B cell (primary cell): ENCODE results near the gene JARID2. TPM values are rescaled to one million over a fixed set of nuclear protein-coding genes. Genes with fewer than 3 reads are reported as not detected.

Source experiments
- ATAC-seq: fragments of 200-7000 bp; cut with Tn5 transposase; one replicate; pipeline ENCODE4 v1.10.0; 2021; ENCODE audit warnings: low read depth, mild to moderate bottlenecking, moderate number of reproducible peaks, moderate library complexity
- CTCF ChIA-PET: fragments of 350-600 bp; sonication (Branson Sonifier 250); formaldehyde crosslinking; loops from one replicate; lab custom pipeline; 2021; ENCODE audit warnings: antibody characterized with exemption, inconsistent platforms; lab: Charles Lee
- POLR2A ChIA-PET: fragments of 350-600 bp; sonication (Branson Sonifier 250); formaldehyde crosslinking; loops from one replicate; lab custom pipeline; 2021; ENCODE audit warnings: antibody characterized with exemption; lab: Charles Lee
- DNase-seq: peaks from one replicate; pipeline ENCODE4 v3.0.0; 2013
- H2AFZ ChIP-seq: 2 replicates; pipeline ENCODE4 v1.6.1; 2012; ENCODE audit warnings: mild to moderate bottlenecking, low read depth, low read length; ENCODE audit not compliant: insufficient read depth, poor library complexity, severe bottlenecking
- H3K27ac ChIP-seq, 2 donors: 1 replicate in 1 of 2; 2 replicates in 1 of 2; pipeline ENCODE4 v1.5.1; 2012 to 2013; ENCODE audit warnings: low read length in 2 of 2, mild to moderate bottlenecking in 2 of 2, moderate library complexity in 1 of 2
- H3K27me3 ChIP-seq, 4 experiments: fragments of 200-600 bp in 1 of 4; sonication (generic) in 1 of 4; replicated peaks in 1 of 4; 1 replicate in 2 of 4; 2 replicates in 2 of 4; pipeline versions ENCODE4 v1.6.1 to v1.7.0; 2013 to 2016; ENCODE audit warnings: low read length in 3 of 4, mild to moderate bottlenecking in 2 of 4, mixed read lengths in 1 of 4, moderate library complexity in 1 of 4; ENCODE audit not compliant: insufficient read depth in 4 of 4, control insufficient read depth in 3 of 4; ENCODE audit errors: control extremely low read depth in 1 of 4
- H3K36me3 ChIP-seq, 2 experiments: replicated peaks in 1 of 2; 1 replicate in 1 of 2; 2 replicates in 1 of 2; pipeline versions ENCODE4 v1.6.1 to v1.7.1; 2013; ENCODE audit warnings: low read length in 1 of 2; ENCODE audit not compliant: insufficient read depth in 2 of 2, control insufficient read depth in 1 of 2; ENCODE audit errors: control extremely low read depth in 1 of 2, extremely low read depth in 1 of 2
- H3K4me1 ChIP-seq, 2 donors: fragments of 200-600 bp in 1 of 2; sonication (generic) in 1 of 2; 1 replicate in 1 of 2; 2 replicates in 1 of 2; pipeline versions ENCODE4 v1.5.1 to v1.6.1; 2013 to 2017; ENCODE audit warnings: low read length in 2 of 2; ENCODE audit not compliant: control insufficient read depth in 2 of 2, insufficient read depth in 2 of 2
- H3K4me2 ChIP-seq: replicated peaks from 2 replicates; pipeline ENCODE3; 2012; ENCODE audit warnings: mild to moderate bottlenecking, low read depth, low read length; ENCODE audit not compliant: poor library complexity, severe bottlenecking
- H3K4me3 ChIP-seq, 5 experiments: fragments of 200-600 bp in 1 of 5; sonication (generic) in 1 of 5; 1 replicate in 3 of 5; 2 replicates in 2 of 5; pipeline versions ENCODE4 v1.5.1 to v1.7.0; 2011 to 2016; ENCODE audit warnings: low read length in 4 of 5, mild to moderate bottlenecking in 4 of 5, low read depth in 2 of 5, control low read depth in 1 of 5, moderate library complexity in 1 of 5; ENCODE audit not compliant: insufficient read depth in 1 of 5; ENCODE audit errors: control extremely low read depth in 1 of 5, extremely low read depth in 1 of 5
- H3K79me2 ChIP-seq: fragments of 200-600 bp; sonication (generic); one replicate; pipeline ENCODE4 v1.6.0; 2016; ENCODE audit warnings: low read length; ENCODE audit not compliant: control insufficient read depth, insufficient read depth
- H3K9ac ChIP-seq: fragments of 200-600 bp; sonication (generic); 2 replicates; pipeline ENCODE4 v1.6.1; 2017; ENCODE audit warnings: mild to moderate bottlenecking, low read length, moderate library complexity
- H3K9me3 ChIP-seq, 3 donors: one replicate each; pipeline versions ENCODE4 v1.6.1 to v1.7.1; 2013; ENCODE audit warnings: low read length in 2 of 3; ENCODE audit not compliant: control insufficient read depth in 2 of 3, insufficient read depth in 1 of 3; ENCODE audit errors: control extremely low read depth in 1 of 3
- H4K20me1 ChIP-seq: 2 replicates; pipeline ENCODE4 v1.6.0; 2012; ENCODE audit warnings: mild to moderate bottlenecking, low read length; ENCODE audit not compliant: insufficient read depth, control insufficient read depth, poor library complexity, severe bottlenecking
- H3K27ac Mint-ChIP-seq: one replicate; pipeline ENCODE4 v1.8.0; 2021; ENCODE audit warnings: mixed read lengths
- H3K27me3 Mint-ChIP-seq: one replicate; pipeline ENCODE4 v1.8.0; 2021; ENCODE audit warnings: mixed read lengths
- H3K4me1 Mint-ChIP-seq: one replicate; pipeline ENCODE4 v1.8.0; 2021; ENCODE audit warnings: mixed read lengths
- H3K4me3 Mint-ChIP-seq: one replicate; pipeline ENCODE4 v1.8.0; 2021; ENCODE audit warnings: mixed read lengths
- H3K9me3 Mint-ChIP-seq: one replicate; pipeline ENCODE4 v1.8.0; 2022; ENCODE audit warnings: mixed read lengths; ENCODE audit not compliant: insufficient read depth
- EZH2 ChIP-seq: IDR thresholded peaks from 2 replicates; pipeline ENCODE4 v1.6.1; 2012; ENCODE audit warnings: borderline replicate concordance, low read depth, mild to moderate bottlenecking, moderate library complexity, low read length; ENCODE audit not compliant: insufficient read depth, poor library complexity, severe bottlenecking
- WGBS: methylation state at CpG from one replicate; pipeline ENCODE4 v1.1.5; 2013; ENCODE audit warnings: missing lambda C conversion rate; ENCODE audit not compliant: insufficient coverage; 5-methylcytosine and 5-hydroxymethylcytosine counted together
- intact Hi-C: fragments of 100-400 bp; cut with micrococcal nuclease; formaldehyde crosslinking; loops from one replicate; pipeline ENCODE4 v1.10.0; 2022
- polyA plus RNA-seq: library from polyadenylated mRNA; depleted of rRNA; stranded (reverse); fragments of >200 nt; gene quantifications from 2 replicates; pipeline ENCODE4 v1.2.3, GENCODE V29; 2012
- total RNA-seq, 2 donors: library from RNA; stranded (reverse); fragments of 120-200 nt in 1 of 2; gene quantifications; 1 replicate in 1 of 2; 2 replicates in 1 of 2; pipeline versions ENCODE4 v1.2.3 to v1.2.4, GENCODE V29; 2013 to 2022
- TF ChIP-seq, protein P1 (sequence below): fragments of 200-600 bp; IDR thresholded peaks from one replicate; pipeline ENCODE4 v1.8.0; 2022; ENCODE audit warnings: antibody characterized with exemption, mild to moderate bottlenecking

The JARID2 gene
- total and polyA plus RNA-seq, 2 donors (not counting 1 experiment from before 2014, with no cell fraction given) = 11.0 to 58.1 TPM

DNA sequence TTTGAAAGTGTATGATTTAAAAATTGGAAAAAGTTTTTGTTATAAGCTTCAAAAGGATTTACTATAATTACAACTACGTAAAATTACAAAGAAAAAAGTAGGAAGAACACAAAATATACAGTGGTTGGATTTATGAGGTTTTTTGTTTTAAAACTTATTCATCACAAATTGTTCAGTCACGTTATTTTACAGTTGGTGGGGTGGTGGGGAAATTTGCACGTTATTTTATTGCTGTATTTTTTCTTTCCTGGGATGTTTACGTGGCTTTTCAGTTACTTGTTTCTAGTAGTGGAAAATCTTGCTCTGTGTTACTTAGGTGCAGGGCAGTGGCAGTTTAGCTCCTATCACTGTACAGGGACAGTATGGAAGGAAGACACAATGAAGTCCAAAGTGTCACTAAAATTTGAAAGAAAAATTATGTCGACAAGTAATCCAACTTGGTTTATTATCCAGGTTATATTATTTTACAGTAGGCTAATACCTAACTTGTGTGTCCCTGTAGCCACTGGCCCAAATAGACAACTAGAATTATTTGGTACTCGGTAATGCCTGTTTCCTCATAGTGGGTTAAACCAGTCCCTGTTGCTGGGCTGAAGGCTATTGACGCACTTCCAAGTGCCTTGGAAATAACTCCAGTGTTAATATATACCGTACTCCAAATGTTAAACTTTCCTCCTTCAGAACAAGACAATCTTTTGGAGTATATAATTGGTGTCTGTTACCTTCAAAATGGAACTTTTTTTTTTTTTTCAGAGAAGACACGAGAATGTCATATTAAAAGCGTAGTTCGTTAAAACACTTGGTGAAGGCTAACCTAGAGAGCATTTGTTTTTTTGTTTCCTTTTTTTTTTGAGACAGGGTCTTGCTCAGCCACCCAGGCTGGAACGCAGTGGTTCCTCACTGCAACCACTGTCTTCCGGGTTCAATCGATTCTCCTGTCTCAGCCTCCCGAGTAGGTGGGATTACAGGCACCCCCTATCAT, 4.6 kb downstream of the JARID2 start:
- Mint-ChIP-seq H3K9me3 (no peaks in the 10 kb centered on the region), H3K4me3 (peak overlapping the region; percentile 98), H3K4me1 (peaks cover 68% of the 10 kb centered on the region), H3K27me3 (no peaks in the 10 kb centered on the region), H3K27ac (peak overlapping the region; percentile 18)
- H3K9me3 ChIP-seq = no peaks in the 10 kb centered on the region
- peaks cover 44 to 55% of the 10 kb centered on the region in 2 donors for H3K4me1 ChIP-seq
- H3K9ac ChIP-seq = no peak overlapping the region
- H3K36me3 ChIP-seq = no peaks in the 10 kb centered on the region
- H4K20me1 ChIP-seq = peaks cover 9% of the 10 kb centered on the region
- H3K4me2 ChIP-seq = peak overlapping the region; percentile 85
- TF ChIP-seq EZH2 = no peak
- TF ChIP-seq, protein P1, sequence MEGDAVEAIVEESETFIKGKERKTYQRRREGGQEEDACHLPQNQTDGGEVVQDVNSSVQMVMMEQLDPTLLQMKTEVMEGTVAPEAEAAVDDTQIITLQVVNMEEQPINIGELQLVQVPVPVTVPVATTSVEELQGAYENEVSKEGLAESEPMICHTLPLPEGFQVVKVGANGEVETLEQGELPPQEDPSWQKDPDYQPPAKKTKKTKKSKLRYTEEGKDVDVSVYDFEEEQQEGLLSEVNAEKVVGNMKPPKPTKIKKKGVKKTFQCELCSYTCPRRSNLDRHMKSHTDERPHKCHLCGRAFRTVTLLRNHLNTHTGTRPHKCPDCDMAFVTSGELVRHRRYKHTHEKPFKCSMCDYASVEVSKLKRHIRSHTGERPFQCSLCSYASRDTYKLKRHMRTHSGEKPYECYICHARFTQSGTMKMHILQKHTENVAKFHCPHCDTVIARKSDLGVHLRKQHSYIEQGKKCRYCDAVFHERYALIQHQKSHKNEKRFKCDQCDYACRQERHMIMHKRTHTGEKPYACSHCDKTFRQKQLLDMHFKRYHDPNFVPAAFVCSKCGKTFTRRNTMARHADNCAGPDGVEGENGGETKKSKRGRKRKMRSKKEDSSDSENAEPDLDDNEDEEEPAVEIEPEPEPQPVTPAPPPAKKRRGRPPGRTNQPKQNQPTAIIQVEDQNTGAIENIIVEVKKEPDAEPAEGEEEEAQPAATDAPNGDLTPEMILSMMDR = no peak
- no peak for DNase-seq
- H3K27ac ChIP-seq = peak overlapping the region in 1 of 2 donors; percentile 82
- ATAC-seq = no peak
- WGBS = 84% methylated on average over 4 of the region's 15 CpGs
- peaks cover 75% of the 10 kb centered on the region for H3K79me2 ChIP-seq
- no peaks in the 10 kb centered on the region for H3K27me3 ChIP-seq
- H2AFZ ChIP-seq = no peak overlapping the region
- no peak overlapping the region for H3K4me3 ChIP-seq
- intact Hi-C loops = no loop called here
- POLR2A ChIA-PET = no interaction called here
- CTCF ChIA-PET = interaction anchor here (1.2 to 2.0 kb wide), 2 partner anchors 9 to 18 kb away, joined by 3 to 8 read pairs; no protein-coding TSS in a partner anchor

DNA sequence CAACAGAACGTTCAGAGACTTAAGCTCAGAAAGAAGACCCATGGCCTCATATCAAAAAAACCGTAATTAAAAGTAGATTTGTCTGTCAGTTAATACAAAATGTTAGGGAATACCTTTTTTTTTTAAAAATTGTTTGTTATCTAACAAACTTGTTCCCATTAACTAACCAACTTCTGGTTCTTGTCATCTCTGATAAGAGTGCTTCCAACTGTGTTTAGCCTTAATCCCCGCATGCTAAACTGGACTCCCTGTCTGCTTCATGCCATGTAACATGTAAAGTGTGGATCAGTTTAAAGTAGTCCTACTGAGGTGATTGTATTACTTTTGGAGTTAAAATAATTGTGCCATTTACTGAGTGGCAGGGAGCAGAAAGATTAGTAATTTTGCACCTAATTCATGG, 6.3 kb downstream of the JARID2 start:
- H3K27ac Mint-ChIP-seq = peak overlapping the region; percentile 67
- POLR2A ChIA-PET = no interaction called here

More for the DNA sequence above, 6.3 kb downstream of the JARID2 start:
- Histone ChIP-seq H3K79me2 (peaks cover 78% of the 10 kb centered on the region), H3K9me3 (no peaks in the 10 kb centered on the region), H3K9ac (no peak overlapping the region), H3K27me3 (no peaks in the 10 kb centered on the region), H2AFZ (no peak overlapping the region), H4K20me1 (peaks cover 21% of the 10 kb centered on the region), H3K36me3 (no peaks in the 10 kb centered on the region), H3K4me2 (peak overlapping the region; percentile 62), H3K4me1 (peaks cover 56 to 68% of the 10 kb centered on the region in 2 donors), H3K27ac (peak overlapping the region in 1 of 2 donors; percentile 80), H3K4me3 (no peak overlapping the region)
- DNase-seq = no peak
- no peaks in the 10 kb centered on the region for H3K9me3 Mint-ChIP-seq
- ATAC-seq = no peak
- H3K27me3 Mint-ChIP-seq = no peaks in the 10 kb centered on the region
- no CpG with 5 or more reads among the region's 3 CpGs for WGBS
- H3K4me1 Mint-ChIP-seq = peaks cover 82% of the 10 kb centered on the region
- no peak overlapping the region for H3K4me3 Mint-ChIP-seq
- intact Hi-C loops = loop anchor here (2.0 kb wide), 1 partner anchor 15 kb away; no protein-coding TSS in a partner anchor
- CTCF ChIA-PET = interaction anchor here (0.9 to 1.0 kb wide), 3 partner anchors 14 to 181 kb away, joined by 3 to 4 read pairs (median 4); no protein-coding TSS in a partner anchor
- TF ChIP-seq, protein P1 = no peak
- no peak for TF ChIP-seq EZH2
